GM21447 (cell line): ENCODE measurements around the gene TANC1.

Experiments used
- ATAC-seq: cut with Tn5 transposase; IDR thresholded peaks from one replicate; pipeline ENCODE4 v1.9.1; 2021; ENCODE audit not compliant: unreplicated experiment

Gene TANC1

GRCh38 chr2:158993721-158994587 is 25.5 kb downstream of the TANC1 start:
- ATAC-seq, result no peak

DNA sequence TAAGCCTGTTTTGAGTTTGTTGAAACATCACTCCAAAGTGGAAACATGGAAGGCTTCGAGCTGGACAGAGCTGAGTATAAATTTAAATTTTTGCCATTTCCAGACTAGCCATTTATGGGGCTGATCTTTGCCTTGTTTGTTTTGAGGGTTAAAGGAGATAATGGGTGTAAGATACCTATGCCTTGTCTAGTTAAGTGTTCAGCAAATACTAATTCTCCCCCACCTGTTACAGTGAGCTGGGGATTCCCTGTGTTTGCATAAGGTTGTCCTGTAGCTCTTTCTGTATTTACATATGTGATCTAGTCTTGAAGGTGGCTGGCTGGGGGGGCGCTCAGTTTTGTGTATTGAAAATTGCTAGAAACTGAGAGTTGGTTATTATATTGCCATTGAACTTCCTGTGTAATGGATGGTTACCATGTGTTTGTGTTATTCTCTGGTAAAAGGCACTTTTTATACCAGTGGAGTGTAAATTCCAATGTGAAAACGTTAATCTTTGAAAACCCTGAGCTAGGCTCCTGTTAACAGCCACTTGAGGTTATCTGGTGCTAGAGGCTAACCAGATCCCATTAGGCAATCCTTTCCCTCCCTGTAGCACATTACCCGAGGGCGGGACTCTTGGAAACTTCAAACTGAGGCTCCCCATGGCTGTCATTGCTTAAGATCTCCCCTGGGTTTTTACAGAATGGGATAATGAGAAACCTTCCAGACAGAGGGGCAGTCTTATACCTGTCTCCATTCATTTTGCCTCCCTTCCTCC is 26.7 kb downstream of the TANC1 start:
- ATAC-seq, result peak; percentile 54

DNA sequence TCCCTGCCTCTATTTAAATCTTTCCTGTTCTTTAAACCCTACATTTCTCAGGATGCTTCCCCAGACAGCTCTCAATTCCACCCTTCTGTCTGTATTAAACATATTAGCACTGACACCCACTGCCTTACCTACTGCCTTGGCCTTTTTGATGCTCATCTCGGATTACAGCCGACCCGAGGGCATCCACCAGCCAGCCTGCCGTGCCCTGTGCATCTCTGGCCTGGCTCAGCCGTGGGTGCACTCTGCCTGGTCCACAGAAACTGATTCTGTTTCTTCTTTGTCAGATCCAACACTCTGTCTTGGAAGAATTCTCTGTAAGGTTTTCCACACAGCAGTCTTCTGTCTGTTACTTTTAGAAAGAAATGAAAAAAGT is 27.2 kb downstream of the TANC1 start:
- ATAC-seq, result no peak

- no peak for ATAC-seq
These were observed 28.0 kb downstream of the TANC1 start for GRCh38 chr2:158996378-158996993.

DNA sequence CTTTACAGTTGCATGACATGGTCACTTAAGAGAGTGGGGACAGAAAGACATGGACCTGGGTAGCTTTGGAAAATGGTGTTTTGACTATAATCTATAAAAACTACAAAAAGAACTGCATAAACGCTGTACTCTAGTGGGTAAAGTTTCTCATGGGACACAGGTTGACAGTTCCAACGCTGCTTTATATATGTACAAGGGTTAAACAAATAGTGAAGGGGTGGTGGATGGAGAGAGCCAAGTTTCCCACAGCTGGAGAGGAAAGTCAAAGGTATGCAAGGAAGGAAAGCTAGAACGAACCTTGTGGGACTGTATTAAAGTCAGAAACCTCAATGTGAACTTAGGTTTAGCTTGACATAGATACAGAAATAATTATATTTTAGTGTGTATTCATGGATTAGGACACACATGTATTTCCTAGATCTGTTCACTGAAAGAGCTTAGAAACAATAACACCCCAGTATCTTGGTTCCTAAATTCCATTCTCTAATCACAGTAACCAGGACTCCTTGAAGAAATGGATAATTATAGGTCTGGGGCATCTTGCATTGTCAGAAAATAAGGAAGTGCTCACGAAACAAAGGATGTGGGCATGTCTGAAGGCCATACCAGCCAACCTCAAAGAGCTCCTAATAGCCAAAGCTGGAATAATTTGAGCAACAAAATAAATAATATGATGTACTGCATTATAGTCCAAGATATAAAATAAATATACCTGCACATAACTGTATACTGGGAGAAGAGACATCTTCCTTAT is 28.8 kb downstream of the TANC1 start:
- no peak for ATAC-seq

GRCh38 chr2:158998551-158999248 is 30.3 kb downstream of the TANC1 start:
- no peak for ATAC-seq

GRCh38 chr2:158999458-158999857 is 31.0 kb downstream of the TANC1 start:
- no peak for ATAC-seq

- no peak for ATAC-seq
These were observed 31.6 kb downstream of the TANC1 start for GRCh38 chr2:159000072-159000471.

DNA sequence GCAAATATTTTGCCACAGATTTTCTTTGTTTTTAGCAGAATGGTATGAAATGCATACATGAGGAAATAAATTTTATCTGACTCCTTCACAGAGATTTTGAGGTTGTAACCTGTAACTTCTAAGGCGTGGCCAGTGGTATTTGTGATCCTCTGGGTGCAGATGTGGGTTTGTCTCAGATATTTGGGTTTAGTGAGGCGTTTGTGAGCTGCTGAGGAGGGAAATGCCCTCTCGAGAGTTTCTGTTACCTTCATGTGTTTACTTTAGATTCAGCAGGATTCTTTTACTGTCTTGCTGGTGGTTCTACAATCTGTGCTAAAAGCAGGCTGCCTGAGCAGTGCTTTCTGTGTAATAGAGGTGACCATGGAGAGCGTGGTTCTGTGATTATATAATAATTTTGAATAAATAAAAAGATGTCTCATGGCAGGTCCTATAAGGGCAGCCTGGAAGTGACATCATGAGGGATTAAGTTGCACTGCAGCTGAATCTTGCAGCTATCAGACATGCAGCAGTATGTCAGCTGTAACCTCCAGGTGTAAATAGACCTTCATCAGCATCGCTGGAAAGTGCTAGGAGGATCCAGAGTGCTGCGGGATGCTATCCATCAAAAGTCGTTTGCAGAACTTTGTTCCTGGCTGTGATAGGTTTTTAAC is 34.1 kb downstream of the TANC1 start:
- ATAC-seq, result no peak

GRCh38 chr2:159003555-159003954 is 35.1 kb downstream of the TANC1 start:
- ATAC-seq, result no peak

GRCh38 chr2:159004849-159005248 is 36.4 kb downstream of the TANC1 start:
- ATAC-seq, result no peak

DNA sequence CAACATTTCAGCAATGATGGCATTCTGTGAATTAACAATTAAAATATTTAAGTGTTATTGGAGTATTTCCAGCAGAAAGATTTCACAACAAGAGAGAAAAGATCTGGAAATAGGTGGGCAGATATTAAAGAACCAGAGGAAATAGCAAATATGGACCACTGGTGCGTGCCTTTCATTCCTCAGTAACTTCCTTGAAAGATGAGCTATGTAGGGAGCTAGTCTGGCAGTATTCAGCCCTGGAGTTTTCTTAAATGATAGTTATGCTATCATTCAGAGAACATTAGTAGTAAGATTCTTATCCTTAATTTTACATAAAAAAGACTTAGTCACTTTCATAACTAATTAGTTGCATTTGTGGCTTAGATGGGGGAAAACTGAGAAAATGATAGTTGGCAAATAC is 41.5 kb downstream of the TANC1 start:
- no peak for ATAC-seq

GRCh38 chr2:159010340-159010739 is 41.9 kb downstream of the TANC1 start:
- ATAC-seq, result no peak

DNA sequence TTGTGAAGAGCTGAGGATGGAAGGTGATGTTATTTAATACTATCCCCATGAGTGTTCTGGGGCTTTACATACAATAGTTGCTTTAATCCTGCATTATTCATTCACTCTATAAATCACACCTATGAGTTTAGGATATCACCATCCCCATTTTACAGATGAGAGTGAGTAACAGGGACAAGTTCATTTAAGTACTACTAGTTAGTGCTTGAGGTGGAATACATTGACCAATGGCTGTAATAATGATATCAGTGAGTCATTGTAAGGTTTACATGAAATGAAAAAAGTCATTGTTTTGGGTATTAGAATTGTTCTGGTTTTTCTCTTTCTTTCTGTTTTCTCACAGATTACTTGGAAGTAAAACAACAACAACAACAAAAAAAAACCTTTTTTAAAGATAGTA is 42.5 kb downstream of the TANC1 start:
- no peak for ATAC-seq

GRCh38 chr2:159012142-159012541 is 43.7 kb downstream of the TANC1 start:
- ATAC-seq, result no peak

- no peak for ATAC-seq
These were observed 44.7 kb downstream of the TANC1 start for GRCh38 chr2:159013103-159013502.

DNA sequence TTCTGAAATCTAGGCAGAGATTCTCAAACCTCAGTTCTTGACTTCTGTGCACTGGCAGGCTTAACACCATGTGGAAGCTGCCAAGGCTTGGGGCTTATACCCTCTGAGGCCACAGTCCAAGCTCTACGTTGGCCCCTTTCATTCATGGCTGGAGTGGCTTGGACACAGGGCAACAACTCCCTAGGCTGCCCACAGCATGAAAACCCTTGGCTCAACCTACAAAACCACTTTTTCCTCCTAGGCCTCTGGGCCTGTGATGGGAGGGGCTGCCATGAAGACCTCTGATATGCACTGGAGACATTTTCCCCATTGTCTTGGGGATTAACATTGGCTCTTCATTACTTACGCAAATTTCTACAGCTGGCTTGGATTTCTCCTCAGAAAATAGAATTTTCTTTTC is 46.7 kb downstream of the TANC1 start:
- no peak for ATAC-seq

DNA sequence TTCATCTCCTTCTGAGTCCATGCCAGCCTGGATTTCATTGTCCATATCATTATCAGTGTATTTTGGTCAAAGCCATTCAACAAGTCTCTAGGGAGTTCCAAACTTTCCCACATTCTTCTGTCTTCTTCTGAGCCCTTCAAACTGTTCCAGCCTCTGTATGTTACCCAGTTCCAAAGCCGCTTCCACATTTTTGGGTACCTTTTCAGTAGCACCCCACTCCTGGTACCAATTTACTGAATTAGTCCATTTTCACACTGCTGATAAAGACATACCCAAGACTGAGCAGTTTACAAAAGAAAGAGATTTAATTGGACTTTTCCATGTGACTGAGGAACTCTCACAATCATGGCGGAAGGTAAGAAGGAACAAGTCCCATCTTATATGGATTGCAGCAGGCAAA is 47.4 kb downstream of the TANC1 start:
- no peak for ATAC-seq

DNA sequence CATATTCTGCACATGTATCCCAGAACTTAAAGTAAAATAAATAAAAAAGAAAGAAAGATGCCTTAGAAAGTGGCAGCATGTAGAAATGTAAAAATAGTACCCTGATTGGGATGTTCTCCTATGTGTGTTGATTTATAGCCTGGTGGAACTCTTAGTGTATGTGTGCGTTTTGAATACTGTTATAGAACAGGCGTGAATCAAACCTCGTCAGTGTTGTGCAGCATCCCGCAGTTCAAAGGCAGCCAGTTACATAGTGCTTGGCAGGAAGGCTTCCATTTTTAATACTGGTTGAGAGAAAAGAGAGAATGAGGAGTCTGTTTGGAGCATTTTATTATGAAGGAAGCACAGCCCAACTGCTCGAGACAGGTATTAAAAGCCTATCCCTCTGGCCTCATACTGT is 49.4 kb downstream of the TANC1 start:
- no peak for ATAC-seq

- no peak for ATAC-seq
These were observed 50.6 kb downstream of the TANC1 start for GRCh38 chr2:159019021-159019420.
